NT2/D1 (cell line): ENCODE results near the gene PTPN22.

ENCODE experiments used
- SUZ12 ChIP-seq: IDR thresholded peaks from 2 replicates; pipeline ENCODE4 v1.6.1; 2011; ENCODE audit not compliant: insufficient read length, insufficient read depth; ENCODE audit errors: extremely low read depth
- YY1 ChIP-seq: IDR thresholded peaks from 2 replicates; pipeline ENCODE4 v1.6.1; 2011; ENCODE audit not compliant: insufficient read length, insufficient read depth
- ZNF274 ChIP-seq: IDR thresholded peaks from 2 replicates; pipeline ENCODE4 v1.6.1; 2011; ENCODE audit warnings: mild to moderate bottlenecking, low read depth, low read length

DNA sequence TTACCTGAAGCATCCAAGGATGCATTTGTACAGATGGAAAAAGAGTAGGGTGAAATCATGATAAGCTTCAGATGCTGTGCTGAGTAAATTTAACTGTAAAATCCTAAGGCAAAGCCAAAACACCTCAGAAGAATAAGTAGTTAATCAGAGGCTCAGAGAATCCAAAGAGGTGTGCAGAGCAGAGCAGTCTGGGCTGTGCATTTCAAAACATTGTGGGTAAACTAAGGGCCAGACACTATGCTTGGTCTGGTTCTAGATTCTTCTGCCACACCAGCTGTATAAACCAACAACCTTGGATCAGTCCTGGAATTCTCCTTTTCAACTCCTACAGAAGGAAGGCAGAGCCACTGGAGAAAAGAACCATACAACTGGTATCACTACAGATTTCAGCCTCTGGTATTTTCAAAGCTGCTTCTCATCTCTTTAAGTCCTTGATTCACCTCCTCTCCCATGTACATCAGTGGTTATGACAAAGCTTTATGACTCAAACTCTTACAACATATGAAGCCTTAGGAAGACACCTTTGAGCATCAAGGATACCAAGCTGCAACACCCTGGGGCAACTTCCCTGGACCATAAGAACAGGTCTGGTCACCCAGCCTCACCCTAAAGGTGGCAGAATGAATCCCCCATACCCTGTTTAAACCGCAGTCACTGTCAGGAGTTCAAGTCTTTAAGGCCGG lies 46.0 kb upstream of the PTPN22 start:
- TF ChIP-seq YY1: no peak
- TF ChIP-seq SUZ12: no peak
- no peak for TF ChIP-seq ZNF274
